NCI-H69 (cell line): ENCODE data around the gene NUCB1.
"Not testable (repeated sequence)": the region's sequence is repeated elsewhere in the genome, so short reads cannot be mapped to it uniquely, and the experiment has no call there.

Experiments
- DNase-seq: peaks from one replicate; lab custom pipeline; 2025; lab: John Stamatoyannopoulos, UW

The NUCB1 gene

GRCh38 chr19:48905664-48906063, 5.6 kb downstream of the NUCB1 start:
- DNase-seq = no peak

DNA sequence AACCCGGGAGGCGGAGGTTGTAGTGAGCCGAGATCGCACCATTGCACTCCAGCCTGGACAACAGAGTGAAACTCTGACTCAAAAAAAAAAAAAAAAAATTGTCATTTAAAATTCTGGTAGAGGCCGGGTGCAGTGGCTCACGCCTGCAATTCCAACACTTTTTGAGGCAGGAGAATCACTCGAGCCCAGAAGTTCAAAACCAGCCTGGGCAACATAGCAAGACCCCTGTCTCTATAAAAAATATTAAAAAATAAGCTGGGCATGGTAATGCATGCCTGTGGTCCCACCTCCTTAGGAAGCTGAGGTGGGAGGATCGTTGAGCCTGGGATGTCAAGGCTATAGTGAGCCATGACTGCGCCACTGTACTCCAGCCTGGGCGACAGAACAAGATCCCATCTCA, 6.2 kb downstream of the NUCB1 start:
- no peak for DNase-seq

DNA sequence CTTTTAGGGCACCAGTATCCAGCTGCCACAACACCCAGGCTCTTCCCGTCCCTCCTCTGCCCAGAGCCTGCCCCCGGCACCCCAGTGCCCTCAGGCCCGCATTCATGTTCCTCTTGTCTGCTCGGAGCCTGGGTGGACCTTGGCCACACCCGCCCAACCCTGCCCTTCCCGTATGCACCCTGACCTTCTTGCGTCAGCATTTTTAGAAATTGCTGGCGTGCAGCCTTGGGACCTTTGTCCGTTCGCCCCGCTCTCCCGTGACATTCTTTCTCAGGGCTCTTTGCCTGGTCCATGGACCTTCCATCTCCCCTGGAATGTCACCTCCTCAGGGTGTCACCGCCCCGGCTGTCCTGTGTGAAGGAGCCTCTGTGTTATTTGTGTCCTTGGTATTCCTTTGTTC, 7.6 kb downstream of the NUCB1 start:
- DNase-seq = no peak

DNA sequence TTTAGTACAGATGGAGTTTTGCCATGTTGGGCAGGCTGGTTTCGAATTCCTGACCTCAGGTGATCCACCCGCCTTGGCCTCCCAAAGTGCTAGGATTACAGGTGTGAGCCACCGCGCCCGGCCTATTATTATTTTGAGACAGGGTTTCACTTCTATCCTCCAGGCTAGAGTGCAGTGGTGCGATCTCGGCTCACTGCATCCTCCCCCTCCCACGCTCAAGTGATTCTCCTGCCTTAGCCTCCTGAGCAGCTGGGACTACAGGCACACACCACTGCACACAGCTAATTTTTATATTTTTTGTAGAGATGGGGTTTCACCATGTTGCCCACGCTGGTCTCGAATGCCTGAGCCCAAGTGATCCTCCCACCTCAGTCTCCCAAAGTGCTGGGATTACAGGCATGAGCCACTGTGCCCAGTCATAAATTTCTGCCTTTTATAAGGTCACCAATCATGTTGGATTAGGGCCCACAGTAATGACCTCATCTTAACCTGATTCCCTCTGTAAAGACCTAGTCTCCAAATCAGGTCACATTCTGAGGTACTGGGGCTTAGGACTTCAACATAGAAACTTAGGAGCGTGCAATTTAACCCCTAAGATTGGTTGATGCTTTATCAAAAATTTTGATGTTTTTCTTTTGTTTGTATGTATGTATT, 9.4 kb downstream of the NUCB1 start:
- not testable (repeated sequence) for DNase-seq

GRCh38 chr19:48910803-48911202, 10.7 kb downstream of the NUCB1 start:
- DNase-seq = no peak

DNA sequence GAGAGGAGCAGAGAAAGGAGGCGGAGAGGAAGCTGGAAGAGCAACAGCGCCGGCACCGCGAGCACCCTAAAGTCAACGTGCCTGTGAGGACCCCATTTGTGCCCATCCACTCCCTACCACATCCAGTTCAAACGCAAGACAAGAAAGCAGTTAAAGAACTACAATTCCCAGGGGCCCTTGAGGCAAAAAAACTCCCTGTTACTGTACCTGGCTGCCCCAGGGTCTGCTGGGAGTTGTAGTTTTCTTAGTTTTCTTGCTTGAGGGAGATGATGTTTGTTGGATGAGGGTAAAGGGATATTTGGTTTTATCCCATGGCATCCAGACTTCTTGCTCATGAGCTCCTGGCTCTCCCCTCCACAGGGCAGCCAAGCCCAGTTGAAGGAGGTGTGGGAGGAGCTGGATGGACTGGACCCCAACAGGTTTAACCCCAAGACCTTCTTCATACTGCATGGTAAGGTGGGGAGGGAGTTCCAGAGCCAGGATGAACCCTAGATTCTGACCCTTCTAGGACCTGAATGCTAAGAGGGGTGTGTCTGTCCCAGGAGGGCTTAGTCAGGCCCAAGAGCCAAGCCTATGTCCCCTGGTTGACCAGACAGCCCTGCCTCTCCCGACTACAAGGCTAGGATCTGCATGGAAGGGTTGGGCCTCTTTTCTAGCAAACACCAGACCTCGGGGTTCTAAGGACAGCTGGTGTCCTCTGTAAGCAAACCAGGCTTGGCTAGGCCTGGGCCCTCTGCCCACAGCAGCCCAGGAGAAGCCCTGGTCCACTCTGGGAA, 13.2 kb downstream of the NUCB1 start:
- no peak for DNase-seq

DNA sequence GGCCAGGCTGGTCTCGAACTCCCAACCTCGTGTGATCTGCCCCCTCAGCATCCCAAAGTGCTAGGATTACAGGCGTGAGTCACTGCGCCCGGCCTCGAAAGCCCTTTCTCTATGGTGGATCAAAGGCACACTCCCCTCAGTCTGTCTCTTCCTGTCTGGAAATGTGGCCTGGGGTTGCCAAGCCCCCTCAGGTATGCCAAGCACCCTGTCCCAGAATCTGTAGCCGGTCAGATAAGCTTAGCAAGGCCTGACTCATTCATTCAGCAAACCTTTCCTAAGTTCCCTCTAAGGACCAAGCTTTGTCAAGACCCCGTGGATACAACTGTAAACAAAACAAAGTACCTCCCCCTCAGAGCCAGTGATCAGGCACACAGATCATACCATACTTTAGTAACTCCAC, 14.1 kb downstream of the NUCB1 start:
- DNase-seq = no peak

- DNase-seq = no peak
Measured at GRCh38 chr19:48915757-48916156, 15.6 kb downstream of the NUCB1 start.

DNA sequence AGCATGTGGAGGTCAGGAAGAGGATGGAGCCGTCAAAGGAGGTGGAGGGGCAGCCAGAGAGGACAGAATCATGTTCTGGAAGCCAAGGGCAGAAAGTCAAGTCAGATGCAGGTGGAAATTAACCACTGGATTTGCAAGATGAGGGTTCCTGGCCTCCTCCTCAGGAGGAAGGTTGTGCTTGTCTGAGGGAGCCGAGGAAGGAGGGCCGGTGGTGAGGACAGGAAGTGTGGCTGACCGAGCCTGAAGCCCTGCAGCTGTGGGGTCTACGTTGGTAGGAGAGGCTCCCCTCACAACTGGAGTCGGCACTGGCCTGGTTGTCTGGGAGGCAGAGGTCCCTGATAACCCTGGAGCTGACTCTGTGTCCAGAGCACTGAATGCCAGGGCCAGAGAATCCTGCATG, 18.0 kb downstream of the NUCB1 start:
- no peak for DNase-seq

DNA sequence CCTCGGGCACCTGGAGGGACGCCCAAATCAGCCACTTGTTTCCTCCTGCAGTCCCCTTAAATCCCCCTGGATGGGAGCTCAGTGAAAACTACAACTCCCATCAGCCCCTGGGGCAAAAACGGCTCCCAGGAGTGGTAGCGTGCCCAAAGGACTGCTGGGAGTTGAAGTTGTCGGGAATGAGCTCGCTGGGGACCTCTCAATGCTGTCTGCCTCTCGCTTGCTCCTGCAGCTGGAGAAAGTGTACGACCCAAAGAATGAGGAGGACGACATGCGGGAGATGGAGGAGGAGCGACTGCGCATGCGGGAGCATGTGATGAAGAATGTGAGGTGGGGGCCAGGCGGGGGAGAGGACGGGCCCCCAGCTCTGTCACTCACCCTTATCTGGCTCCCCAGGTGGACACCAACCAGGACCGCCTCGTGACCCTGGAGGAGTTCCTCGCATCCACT, 18.7 kb downstream of the NUCB1 start:
- DNase-seq = peak; percentile 33

- DNase-seq = not testable (repeated sequence)
Measured at GRCh38 chr19:48919271-48919670, 19.2 kb downstream of the NUCB1 start.

GRCh38 chr19:48920949-48921348, 20.8 kb downstream of the NUCB1 start:
- DNase-seq = no peak

DNA sequence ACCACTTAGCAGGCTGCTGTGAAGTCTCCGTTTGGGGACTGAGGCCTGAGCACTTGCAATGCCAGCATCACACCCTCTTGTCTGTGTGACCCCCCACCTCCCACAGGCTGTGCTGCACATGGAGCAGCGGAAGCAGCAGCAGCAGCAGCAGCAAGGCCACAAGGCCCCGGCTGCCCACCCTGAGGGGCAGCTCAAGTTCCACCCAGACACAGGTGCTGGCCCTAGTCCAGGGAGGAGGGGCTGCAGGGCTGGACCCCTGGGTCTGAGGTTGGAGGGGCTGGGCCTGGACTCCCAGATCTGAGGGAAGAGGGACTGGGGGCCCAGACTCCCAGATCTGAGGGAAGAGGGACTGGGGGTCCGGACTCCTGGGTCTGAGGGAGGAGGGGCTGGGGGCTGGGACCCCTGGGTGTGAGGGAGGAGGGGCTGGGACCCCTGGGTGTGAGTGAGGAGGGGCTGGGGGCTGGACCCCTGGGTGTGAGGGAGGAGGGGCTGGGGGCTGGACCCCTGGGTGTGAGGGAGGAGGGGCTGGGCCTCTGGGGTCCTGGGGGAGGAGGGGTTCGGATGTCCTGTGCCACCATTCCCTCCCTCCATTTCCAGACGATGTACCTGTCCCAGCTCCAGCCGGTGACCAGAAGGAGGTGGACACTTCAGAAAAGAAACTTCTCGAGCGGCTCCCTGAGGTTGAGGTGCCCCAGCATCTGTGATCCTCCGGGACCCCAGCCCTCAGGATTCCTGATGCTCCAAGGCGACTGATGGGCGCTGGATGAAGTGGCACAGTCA, 21.8 kb downstream of the NUCB1 start:
- DNase-seq = no peak

GRCh38 chr19:48922548-48923490, 22.7 kb downstream of the NUCB1 start:
- no peak for DNase-seq

DNA sequence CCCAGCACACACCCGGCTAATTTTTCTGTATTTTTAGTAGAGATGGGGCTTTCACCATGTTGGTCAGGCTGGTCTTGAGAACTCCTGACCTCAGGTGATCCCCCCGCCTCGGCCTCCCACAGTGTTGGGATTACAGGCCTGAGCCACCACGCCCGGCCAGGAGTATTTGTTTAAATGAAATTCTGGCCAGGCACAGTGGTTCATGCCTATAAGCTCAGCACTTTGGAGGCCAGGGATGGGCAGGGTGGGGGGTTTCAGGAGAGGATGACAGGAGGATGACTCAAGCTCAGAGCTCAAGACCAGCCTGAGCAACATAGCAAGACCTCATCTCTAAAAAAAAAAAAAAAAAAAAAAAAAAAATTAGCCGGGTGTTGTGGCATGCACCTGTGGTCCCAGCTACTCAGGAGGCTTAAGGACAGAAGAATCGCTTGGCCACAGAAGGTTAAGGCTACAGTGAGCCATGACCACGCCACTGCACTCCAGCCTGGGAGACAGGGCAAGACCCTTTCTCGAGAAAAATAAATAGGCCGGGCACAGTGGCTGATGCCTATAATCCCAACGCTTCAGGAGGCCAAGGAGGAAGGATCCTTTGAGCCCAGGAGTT, 25.2 kb downstream of the NUCB1 start:
- DNase-seq = no peak

GRCh38 chr19:48925890-48926289, 25.8 kb downstream of the NUCB1 start:
- DNase-seq = not testable (repeated sequence)

DNA sequence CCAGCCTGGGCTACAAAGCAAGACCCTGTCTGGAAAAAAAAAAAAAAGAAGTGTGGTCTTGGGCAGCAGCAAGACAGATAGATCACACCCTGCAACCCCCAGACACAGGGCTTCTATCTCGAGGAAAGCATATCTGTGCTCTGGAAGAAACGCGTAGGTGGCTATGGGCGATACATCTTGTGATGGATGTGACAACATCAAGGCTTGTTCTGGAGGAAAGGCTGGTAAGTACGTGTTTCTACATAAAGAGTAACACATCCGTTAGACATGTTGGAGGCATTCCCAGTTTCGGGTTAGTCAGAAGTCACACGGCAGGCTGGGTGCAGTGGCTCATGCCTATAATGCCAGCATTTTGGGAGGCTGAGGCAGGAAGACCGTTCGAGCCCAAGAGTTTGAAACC, 26.8 kb downstream of the NUCB1 start:
- peak; percentile 49 for DNase-seq

DNA sequence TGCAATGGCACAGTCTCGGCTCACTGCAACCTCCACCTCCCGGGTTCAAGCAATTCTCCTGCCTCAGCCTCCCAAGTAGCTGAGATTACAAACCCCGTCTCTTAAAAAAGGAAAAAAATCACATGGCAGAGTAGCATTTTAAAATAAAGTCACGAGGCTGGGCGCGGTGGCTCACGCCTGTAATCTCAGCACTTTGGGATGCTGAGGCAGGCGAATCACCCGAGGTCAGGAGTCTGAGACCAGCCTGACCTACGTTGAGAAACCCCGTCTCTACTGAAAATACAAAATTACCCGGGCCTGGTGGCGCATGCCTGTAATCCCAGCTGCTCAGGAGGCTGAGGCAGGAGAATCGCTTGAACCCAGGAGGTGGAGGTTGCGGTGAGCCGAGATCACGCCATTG, 27.6 kb downstream of the NUCB1 start:
- not testable (repeated sequence) for DNase-seq

- DNase-seq = no peak
Measured at GRCh38 chr19:48928164-48929025, 28.3 kb downstream of the NUCB1 start.

- peak; percentile 99 for DNase-seq
Measured at GRCh38 chr19:48933382-48933932, 33.3 kb downstream of the NUCB1 start, which contains the start of gene DHDH. Gene DHDH (plus strand): TSS chr19:48933699. CDS start chr19:48933722, 23 bp downstream.
